HepG2 (cell line): ENCODE measurements around the gene MRPS31. TPM values are rescaled to one million over a fixed set of nuclear protein-coding genes. Genes with fewer than 3 reads are reported as not detected.

Experiments
- ATAC-seq: fragments of 200-7000 bp; cut with Tn5 transposase; 3 replicates; pipeline ENCODE4 v1.9.1; 2020; ENCODE audit warnings: mild to moderate bottlenecking, moderate library complexity
- BruUV-seq: library from RNA; stranded (reverse); fragments of 400-500 nt; replicated peaks from 2 replicates; lab custom pipeline; 2021; lab: Mats Ljungman, UMichigan
- CTCF ChIA-PET: fragments of 300-600 bp; formaldehyde crosslinking; extraction: SDS; loops from one replicate; lab custom pipeline; 2021; ENCODE audit warnings: low total read pairs, inconsistent platforms, low intra/inter-chr PET ratio; lab: Yijun Ruan, JAX
- POLR2A ChIA-PET: fragments of 350-600 bp; sonication (Branson Sonifier 250); formaldehyde crosslinking; loops from one replicate; lab custom pipeline; 2020; ENCODE audit warnings: antibody characterized with exemption, inconsistent platforms; lab: Yijun Ruan, JAX
- DNase-seq: peaks from one replicate; pipeline ENCODE4 v3.0.0-alpha.2; 2015; ENCODE audit warnings: low spot score
- FAIRE-seq: peaks from 3 replicates; lab custom pipeline; 2011; peaks lifted over from hg19 to GRCh38; lab: Jason Lieb, UNC
- H2AFZ ChIP-seq: one replicate; pipeline ENCODE4 v1.6.1; 2011; ENCODE audit warnings: low read length, inconsistent platforms
- H3K27ac ChIP-seq: fragments of 300-600 bp; 3 replicates; pipeline ENCODE4 v1.8.0; 2011; ENCODE audit warnings: mixed run types, mild to moderate bottlenecking, mixed read lengths, low read length, inconsistent platforms; ENCODE audit not compliant: insufficient read depth; ENCODE audit errors: extremely low read length
- H3K27me3 ChIP-seq, 2 experiments: fragments of 200-600 bp in 1 of 2; 2 replicates in 1 of 2; 3 replicates in 1 of 2; pipeline versions ENCODE4 v1.6.0 to v1.8.0; 2011; ENCODE audit warnings: low read length in 2 of 2, mild to moderate bottlenecking in 2 of 2, moderate library complexity in 2 of 2, inconsistent platforms in 1 of 2; ENCODE audit not compliant: insufficient read depth in 2 of 2, control insufficient read depth in 1 of 2
- H3K36me3 ChIP-seq, 2 experiments: fragments of 200-600 bp in 1 of 2; replicated peaks in 1 of 2; 2 replicates in 1 of 2; 3 replicates in 1 of 2; pipeline versions ENCODE4 v1.5.1 to v1.8.0; 2011; ENCODE audit warnings: low read length in 2 of 2, inconsistent platforms in 1 of 2; ENCODE audit not compliant: insufficient read depth in 2 of 2, control insufficient read depth in 1 of 2
- H3K4me1 ChIP-seq: 2 replicates; pipeline ENCODE4 v1.5.1; 2012; ENCODE audit warnings: low read length, inconsistent platforms; ENCODE audit not compliant: insufficient read depth
- H3K4me2 ChIP-seq: 2 replicates; pipeline ENCODE4 v1.6.0; 2011; ENCODE audit warnings: low read depth, low read length, inconsistent platforms
- H3K4me3 ChIP-seq, 3 experiments: fragments of 200-600 bp in 1 of 3; sonication (generic), shearing (Covaris generic) in 1 of 3; replicated peaks in 1 of 3; 2 replicates each; pipeline ENCODE4 v1.5.1; 2011 to 2016; ENCODE audit warnings: low read length in 3 of 3, inconsistent platforms in 2 of 3, low read depth in 2 of 3, mild to moderate bottlenecking in 2 of 3, control low read depth in 1 of 3, mixed read lengths in 1 of 3; ENCODE audit not compliant: insufficient read depth in 1 of 3
- H3K79me2 ChIP-seq: one replicate; pipeline ENCODE4 v1.6.1; 2011; ENCODE audit warnings: low read length, inconsistent platforms; ENCODE audit not compliant: insufficient read depth
- H3K9ac ChIP-seq: 2 replicates; pipeline ENCODE4 v1.6.0; 2011; ENCODE audit warnings: mild to moderate bottlenecking, low read depth, low read length, inconsistent platforms; ENCODE audit not compliant: insufficient read depth
- H3K9me3 ChIP-seq: 2 replicates; pipeline ENCODE4 v1.5.1; 2012; ENCODE audit warnings: mild to moderate bottlenecking, low read length
- H4K20me1 ChIP-seq: 2 replicates; pipeline ENCODE4 v1.6.0; 2011; ENCODE audit warnings: inconsistent platforms, mild to moderate bottlenecking, low read length, moderate library complexity; ENCODE audit not compliant: insufficient read depth
- AKNA ChIP-seq: sonication (generic); formaldehyde crosslinking; IDR thresholded peaks from 2 replicates; pipeline ENCODE4 v1.4.0; 2020; ENCODE audit warnings: missing genetic modification reagents, borderline replicate concordance
- BRCA1 ChIP-seq: sonication (generic); formaldehyde crosslinking; IDR thresholded peaks from 2 replicates; pipeline ENCODE4 v1.4.0; 2020; ENCODE audit warnings: missing genetic modification reagents
- DNMT1 ChIP-seq: sonication (generic); formaldehyde crosslinking; IDR thresholded peaks from 2 replicates; pipeline ENCODE4 v1.5.1; 2020; ENCODE audit warnings: mild to moderate bottlenecking, missing genetic modification reagents
- NFE2L2 ChIP-seq: fragments of 150-350 bp; IDR thresholded peaks from 2 replicates; pipeline ENCODE4 v1.6.1; 2014; ENCODE audit warnings: low read length
- POLR2AphosphoS5 ChIP-seq: IDR thresholded peaks from 2 replicates; pipeline ENCODE4 v1.6.1; 2012; ENCODE audit warnings: low read depth, low read length
- RBFOX2 ChIP-seq: fragments of 200-400 bp; formaldehyde crosslinking; IDR thresholded peaks from 2 replicates; pipeline ENCODE4 v1.6.1; 2017; ENCODE audit warnings: low read depth, mild to moderate bottlenecking, low read length
- RFX1 ChIP-seq: fragments of 450-650 bp; IDR thresholded peaks from 2 replicates; pipeline ENCODE4 v1.6.1; 2017
- STAT5B ChIP-seq: sonication (generic); formaldehyde crosslinking; IDR thresholded peaks from 2 replicates; pipeline ENCODE4 v1.4.0; 2020; ENCODE audit warnings: missing genetic modification reagents
- TAF15 ChIP-seq: fragments of 200-400 bp; formaldehyde crosslinking; IDR thresholded peaks from one replicate; pipeline ENCODE4 v1.6.1; 2018; ENCODE audit warnings: mild to moderate bottlenecking, low read depth, low read length; ENCODE audit not compliant: poor library complexity, severe bottlenecking
- TMF1 ChIP-seq: sonication (generic); formaldehyde crosslinking; IDR thresholded peaks from 2 replicates; pipeline ENCODE4 v1.8.1; 2022; ENCODE audit warnings: low read depth, missing genetic modification reagents
- TOE1 ChIP-seq: sonication (generic); formaldehyde crosslinking; IDR thresholded peaks from 2 replicates; pipeline ENCODE4 v1.4.0; 2020; ENCODE audit warnings: mild to moderate bottlenecking, missing genetic modification reagents
- ZFP36L1 ChIP-seq: sonication (generic); formaldehyde crosslinking; IDR thresholded peaks from 2 replicates; pipeline ENCODE4 v1.8.0; 2022; ENCODE audit warnings: mild to moderate bottlenecking, missing genetic modification reagents, moderate library complexity
- ZNF17 ChIP-seq: sonication (generic); formaldehyde crosslinking; IDR thresholded peaks from 2 replicates; pipeline ENCODE4 v1.5.0; 2020; ENCODE audit warnings: mild to moderate bottlenecking, missing genetic modification reagents
- ZNF264 ChIP-seq: sonication (generic); formaldehyde crosslinking; IDR thresholded peaks from 2 replicates; pipeline ENCODE4 v1.4.0; 2020; ENCODE audit warnings: missing genetic modification reagents
- ZNF331 ChIP-seq: sonication (generic); formaldehyde crosslinking; IDR thresholded peaks from 2 replicates; pipeline ENCODE4 v1.4.0; 2020; ENCODE audit warnings: missing genetic modification reagents
- ZNF333 ChIP-seq: sonication (generic); formaldehyde crosslinking; IDR thresholded peaks from 2 replicates; pipeline ENCODE4 v1.4.0; 2020; ENCODE audit warnings: mild to moderate bottlenecking, missing genetic modification reagents, borderline replicate concordance
- ZNF431 ChIP-seq: sonication (generic); formaldehyde crosslinking; IDR thresholded peaks from 2 replicates; pipeline ENCODE4 v1.9.0; 2022; ENCODE audit warnings: missing genetic modification reagents, low read depth, mild to moderate bottlenecking, borderline replicate concordance
- ZNF556 ChIP-seq: sonication (generic); formaldehyde crosslinking; IDR thresholded peaks from 2 replicates; pipeline ENCODE4 v1.4.0; 2020; ENCODE audit warnings: mild to moderate bottlenecking, missing genetic modification reagents, borderline replicate concordance
- ZNF562 ChIP-seq: sonication (generic); formaldehyde crosslinking; IDR thresholded peaks from 2 replicates; pipeline ENCODE4 v1.8.0; 2022; ENCODE audit warnings: missing genetic modification reagents, borderline replicate concordance
- ZNF720 ChIP-seq: sonication (generic); formaldehyde crosslinking; IDR thresholded peaks from 2 replicates; pipeline ENCODE4 v1.4.0; 2020; ENCODE audit warnings: missing genetic modification reagents
- WGBS: methylation state at CpG from one replicate; pipeline ENCODE4 v1.1.6; 2017; ENCODE audit warnings: low lambda C conversion rate; 5-methylcytosine and 5-hydroxymethylcytosine counted together
- in situ Hi-C: cut with HindIII; loops from 2 replicates; pipeline ENCODE4 v1.10.0; 2017; ENCODE audit warnings: low pct_unique_long_range_greater_than_20kb; ENCODE audit not compliant: extremely low pct_ligation_motif_present
- intact Hi-C: fragments of 100-400 bp; cut with micrococcal nuclease; formaldehyde crosslinking; loops from one replicate; pipeline ENCODE4 v1.10.0; 2022; ENCODE audit not compliant: unreplicated experiment
- polyA plus RNA-seq, 8 experiments: library from polyadenylated mRNA; depleted of rRNA in 3 of 8; stranded (reverse) in 7 of 8; unstranded in 1 of 8; fragments of >200 nt; fragmentation: Illumina TruSeq in 4 of 8; extraction: Trizol in 4 of 8; gene quantifications; 2 replicates each; pipeline versions ENCODE4 v1.2.1 to v1.2.3, GENCODE V29; 2011 to 2016; ENCODE audit warnings: low read depth in 4 of 8, missing spikeins in 1 of 8, mixed read lengths in 1 of 8; ENCODE audit not compliant: insufficient read depth in 1 of 8
- total RNA-seq, 5 experiments: library from RNA; depleted of rRNA; stranded (reverse); fragments of >200 nt; fragmentation: Illumina TruSeq; extraction: Trizol; gene quantifications; 2 replicates each; pipeline ENCODE4 v1.2.3, GENCODE V29; 2016; ENCODE audit warnings: low read depth in 1 of 5

The MRPS31 gene
- total and polyA plus RNA-seq, 2 of the 13 experiments (the other 11 are each of a cell fraction or from before 2014, with no cell fraction given): 23.7 to 34.1 TPM

GRCh38 chr13:40801255-40802217 is 30.5 kb upstream of the MRPS31 start (continued):
- no peak for TF ChIP-seq POLR2AphosphoS5
- TF ChIP-seq ZNF333 (CRISPR knock-in tag): no peak
- no peak for TF ChIP-seq TAF15
- peak; percentile 25; the same call in 1 of the 2 replicates for TF ChIP-seq ZNF331 (CRISPR knock-in tag)
- TF ChIP-seq DNMT1 (CRISPR knock-in tag): no peak

DNA sequence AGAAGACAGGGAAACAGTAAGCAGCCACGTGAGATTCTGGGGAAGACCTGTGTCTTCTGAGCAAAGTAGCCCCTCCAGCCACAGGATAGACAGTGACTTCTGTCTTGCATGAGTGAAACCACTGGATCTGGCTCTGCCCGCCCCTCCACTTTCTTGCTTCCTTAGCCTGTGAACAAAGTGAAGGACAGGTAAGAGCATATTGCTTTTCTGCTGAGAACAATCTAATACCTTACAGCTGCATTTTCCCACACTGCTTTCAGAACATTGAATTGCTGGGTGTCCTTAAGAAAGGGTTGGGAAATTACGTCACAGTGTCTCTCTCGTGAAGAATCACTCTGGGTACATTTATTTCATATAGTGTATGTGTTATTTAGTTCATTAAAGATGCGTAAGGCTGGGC is 29.6 kb upstream of the MRPS31 start:
- no peak for FAIRE-seq
- Histone ChIP-seq H3K36me3 (peaks cover 28 to 64% of the 10 kb centered on the region in 2 experiments), H4K20me1 (no peaks in the 10 kb centered on the region), H3K27ac (peak overlapping the region; percentile 74), H2AFZ (no peak overlapping the region), H3K9ac (no peak overlapping the region), H3K9me3 (no peaks in the 10 kb centered on the region), H3K4me1 (peaks cover 40% of the 10 kb centered on the region), H3K4me3 (no peak overlapping the region), H3K79me2 (peaks cover 15% of the 10 kb centered on the region), H3K4me2 (no peak overlapping the region), H3K27me3 (no peaks in the 10 kb centered on the region)
- BruUV-seq: no TSS peak
- no peak for DNase-seq
- intact Hi-C loops (no loop called here), in situ Hi-C loops (no loop called here)
- no peak for ATAC-seq
- ChIA-PET POLR2A (interaction anchor here (0.9 to 6.4 kb wide), 2 partner anchors 13 to 121 kb away, joined by 3 to 65 read pairs; partner anchors contain the start of gene SLC25A15), CTCF (no interaction called here)
- WGBS: 86% methylated on average over 5 of the region's 5 CpGs
- TF ChIP-seq RBFOX2 (no peak), ZNF562 (no peak), ZNF556 (CRISPR knock-in tag) (no peak), ZFP36L1 (CRISPR knock-in tag) (no peak), STAT5B (CRISPR knock-in tag) (no peak), ZNF431 (no peak), NFE2L2 (no peak), ZNF264 (CRISPR knock-in tag) (no peak), AKNA (no peak), TOE1 (CRISPR knock-in tag) (no peak), BRCA1 (CRISPR knock-in tag) (no peak), ZNF17 (no peak), ZNF720 (CRISPR knock-in tag) (no peak), RFX1 (no peak), TMF1 (CRISPR knock-in tag) (no peak)
